Lung (tissue), 12 donors: ENCODE measurements around the gene ADAM22. TPM values are rescaled to one million over a fixed set of nuclear protein-coding genes. Genes with fewer than 3 reads are reported as not detected.

Experiments
- ATAC-seq: fragments of 200-7000 bp; cut with Tn5 transposase; one replicate; pipeline ENCODE4 v1.9.1; 2020; ENCODE audit warnings: moderate number of reproducible peaks; ENCODE audit not compliant: insufficient read depth, low FRiP score
- DNase-seq, 3 donors: peaks; one replicate each; pipeline ENCODE4 v3.0.0-alpha.2; 2013 to 2017
- H3K27ac ChIP-seq, 2 donors: one replicate each; pipeline ENCODE4 v1.5.1; 2013; ENCODE audit warnings: mild to moderate bottlenecking in 2 of 2, moderate library complexity in 2 of 2, control low read depth in 1 of 2, inconsistent platforms in 1 of 2, low read depth in 1 of 2, low read length in 1 of 2
- H3K27me3 ChIP-seq, 3 donors: one replicate each; pipeline ENCODE4 v1.5.1; 2013; ENCODE audit warnings: low read length in 2 of 3; ENCODE audit not compliant: control insufficient read depth in 3 of 3, insufficient read depth in 3 of 3
- H3K36me3 ChIP-seq, 4 donors: one replicate each; pipeline ENCODE4 v1.5.1; 2013; ENCODE audit warnings: low read length in 4 of 4, mild to moderate bottlenecking in 1 of 4, moderate library complexity in 1 of 4; ENCODE audit not compliant: control insufficient read depth in 4 of 4, insufficient read depth in 4 of 4
- H3K4me1 ChIP-seq, 5 donors: one replicate each; pipeline ENCODE4 v1.5.1; 2013; ENCODE audit warnings: low read length in 5 of 5, mild to moderate bottlenecking in 2 of 5, moderate library complexity in 1 of 5; ENCODE audit not compliant: control insufficient read depth in 5 of 5, insufficient read depth in 5 of 5
- H3K4me3 ChIP-seq: one replicate; pipeline ENCODE4 v1.5.1; 2013; ENCODE audit warnings: mild to moderate bottlenecking, control low read depth, moderate library complexity
- H3K9ac ChIP-seq, 2 donors: one replicate each; pipeline ENCODE4 v1.5.1; 2013; ENCODE audit warnings: low read length in 2 of 2, control low read depth in 1 of 2; ENCODE audit not compliant: insufficient read depth in 1 of 2
- H3K9me3 ChIP-seq, 4 donors: one replicate each; pipeline ENCODE4 v1.5.1; 2013; ENCODE audit warnings: low read length in 3 of 4, mild to moderate bottlenecking in 1 of 4, moderate library complexity in 1 of 4; ENCODE audit not compliant: control insufficient read depth in 4 of 4, insufficient read depth in 3 of 4
- CTCF ChIP-seq: IDR thresholded peaks from 2 replicates; pipeline ENCODE4 v1.5.1; 2012; ENCODE audit warnings: mild to moderate bottlenecking; ENCODE audit errors: control extremely low read depth, extremely low read depth
- WGBS, 2 donors: extraction: QIAGEN DNeasy Blood & Tissue Kit; methylation state at CpG; one replicate each; pipeline ENCODE4 v1.1.7; 2013; 5-methylcytosine and 5-hydroxymethylcytosine counted together
- polyA plus RNA-seq, 2 donors: library from polyadenylated mRNA; stranded (reverse); fragments of 200-250 nt; gene quantifications; one replicate each; pipeline ENCODE4 v1.2.1, GENCODE V29; 2013
- total RNA-seq, 2 donors: library from RNA; depleted of rRNA in 1 of 2; stranded (reverse); fragments of >200 nt in 1 of 2; gene quantifications; one replicate each; pipeline ENCODE4 v1.2.1, GENCODE V29; 2014 to 2021
- donor health status: control.
- donor health status: control.
- donor health status: Bipolar disorder and iron deficiency.
- donor health status: healthy.
- donor health status: DM: yes; HTN: yes; CAD: no.

The ADAM22 gene
- total and polyA plus RNA-seq, 4 donors, result 0.13 to 17.7 (median 0.97) TPM

GRCh38 chr7:88005191-88005590, 71.1 kb downstream of the ADAM22 start:
- peaks cover 0 to 7% (median 0%) of the 10 kb centered on the region in 5 donors for H3K4me1 ChIP-seq
- ATAC-seq (no peak), DNase-seq (no peak)
- H3K4me3 ChIP-seq, result no peak overlapping the region
- no peak overlapping the region for H3K9ac ChIP-seq
- no peaks in the 10 kb centered on the region for H3K36me3 ChIP-seq
- no peaks in the 10 kb centered on the region for H3K9me3 ChIP-seq
- TF ChIP-seq CTCF, result no peak
- no peak overlapping the region for H3K27ac ChIP-seq
- no peaks in the 10 kb centered on the region for H3K27me3 ChIP-seq

- TF ChIP-seq CTCF, result no peak
- Histone ChIP-seq H3K36me3 (no peaks in the 10 kb centered on the region), H3K27me3 (no peaks in the 10 kb centered on the region), H3K9ac (no peak overlapping the region), H3K27ac (no peak overlapping the region), H3K9me3 (no peaks in the 10 kb centered on the region), H3K4me3 (no peak overlapping the region), H3K4me1 (no peaks in the 10 kb centered on the region)
- no peak for DNase-seq
- WGBS, 2 donors, result 88 to 89% methylated on average over 3 of the region's 3 CpGs
- ATAC-seq, result no peak
Observed at GRCh38 chr7:88009651-88010050, 75.6 kb downstream of the ADAM22 start.

GRCh38 chr7:88012086-88012485, 78.0 kb downstream of the ADAM22 start:
- Histone ChIP-seq H3K9ac (no peak overlapping the region), H3K27me3 (no peaks in the 10 kb centered on the region), H3K9me3 (no peaks in the 10 kb centered on the region), H3K27ac (no peak overlapping the region), H3K36me3 (no peaks in the 10 kb centered on the region), H3K4me3 (no peak overlapping the region), H3K4me1 (no peaks in the 10 kb centered on the region)
- no peak for TF ChIP-seq CTCF
- DNase-seq (no peak), ATAC-seq (no peak)

GRCh38 chr7:88013981-88014380, 79.9 kb downstream of the ADAM22 start:
- Histone ChIP-seq H3K27ac (no peak overlapping the region), H3K27me3 (no peaks in the 10 kb centered on the region), H3K4me1 (no peaks in the 10 kb centered on the region), H3K9me3 (no peaks in the 10 kb centered on the region), H3K4me3 (no peak overlapping the region), H3K9ac (no peak overlapping the region), H3K36me3 (no peaks in the 10 kb centered on the region)
- WGBS, 2 donors, result 96 to 97% methylated on average over 3 of the region's 3 CpGs
- DNase-seq (no peak), ATAC-seq (no peak)
- no peak for TF ChIP-seq CTCF
